Ovary (tissue), 3 donors: ENCODE results near the gene ALG14.

Experiments
- EP300 ChIP-seq: sonication (generic); formaldehyde crosslinking; IDR thresholded peaks from one replicate; pipeline ENCODE4 v1.6.1; 2017; ENCODE audit warnings: antibody characterized with exemption
- POLR2A ChIP-seq: fragments of 450-650 bp; IDR thresholded peaks from one replicate; pipeline ENCODE4 v1.6.1; 2017; ENCODE audit warnings: antibody characterized with exemption, mild to moderate bottlenecking, moderate library complexity
- TF ChIP-seq, protein P1 (sequence below), 3 donors: fragments of 450-650 bp in 2 of 3; fragments of 200-600 bp in 1 of 3; IDR thresholded peaks; one replicate each; pipeline versions ENCODE4 v1.5.1 to v1.8.0; 2016 to 2022; ENCODE audit warnings: antibody characterized with exemption in 3 of 3, mild to moderate bottlenecking in 1 of 3
- donor health status: DM: no; HTN: no; CAD: no.

DNA sequence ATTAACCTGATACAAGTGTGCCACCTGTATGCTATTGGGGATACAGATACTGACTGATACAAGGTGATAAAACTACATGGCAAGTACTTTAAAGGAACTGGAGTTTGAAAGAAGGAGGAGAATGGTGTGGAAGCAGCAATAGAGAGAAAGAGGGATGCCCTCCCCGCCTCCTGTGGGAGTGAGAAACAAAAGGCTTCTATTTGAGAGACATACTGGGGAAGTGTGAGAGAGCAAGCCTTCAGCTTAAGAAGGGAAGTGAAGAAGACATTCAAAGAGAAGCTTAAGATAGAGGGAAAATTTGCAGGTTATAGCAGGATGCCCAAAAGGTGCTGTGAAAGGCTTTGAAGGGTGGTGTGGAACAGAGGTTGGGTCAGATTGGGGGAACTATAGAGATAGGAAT, 7.7 kb upstream of the ALG14 start:
- TF ChIP-seq, protein P1, sequence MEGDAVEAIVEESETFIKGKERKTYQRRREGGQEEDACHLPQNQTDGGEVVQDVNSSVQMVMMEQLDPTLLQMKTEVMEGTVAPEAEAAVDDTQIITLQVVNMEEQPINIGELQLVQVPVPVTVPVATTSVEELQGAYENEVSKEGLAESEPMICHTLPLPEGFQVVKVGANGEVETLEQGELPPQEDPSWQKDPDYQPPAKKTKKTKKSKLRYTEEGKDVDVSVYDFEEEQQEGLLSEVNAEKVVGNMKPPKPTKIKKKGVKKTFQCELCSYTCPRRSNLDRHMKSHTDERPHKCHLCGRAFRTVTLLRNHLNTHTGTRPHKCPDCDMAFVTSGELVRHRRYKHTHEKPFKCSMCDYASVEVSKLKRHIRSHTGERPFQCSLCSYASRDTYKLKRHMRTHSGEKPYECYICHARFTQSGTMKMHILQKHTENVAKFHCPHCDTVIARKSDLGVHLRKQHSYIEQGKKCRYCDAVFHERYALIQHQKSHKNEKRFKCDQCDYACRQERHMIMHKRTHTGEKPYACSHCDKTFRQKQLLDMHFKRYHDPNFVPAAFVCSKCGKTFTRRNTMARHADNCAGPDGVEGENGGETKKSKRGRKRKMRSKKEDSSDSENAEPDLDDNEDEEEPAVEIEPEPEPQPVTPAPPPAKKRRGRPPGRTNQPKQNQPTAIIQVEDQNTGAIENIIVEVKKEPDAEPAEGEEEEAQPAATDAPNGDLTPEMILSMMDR (IDR thresholded peaks at IDR 0.05): no peak
- TF ChIP-seq EP300 (no peak), POLR2A (no peak)
